Measurements from ENCODE around the gene MBD4. TPM values are rescaled to one million over a fixed set of nuclear protein-coding genes. Genes with fewer than 3 reads are reported as not detected.

The MBD4 gene
- total RNA-seq, 1 experiment from 2014 or later, result 40.1 TPM

- TF ChIP-seq CTCF (conservative IDR thresholded peaks at IDR 0.05), result no peak
- H3K79me1 ChIP-seq (ENCODE audit: insufficient read depth, low read depth, low read length, poor library complexity, severe bottlenecking), result no peaks in the 10 kb centered on the region
- H4K5ac ChIP-seq (ENCODE audit: insufficient read length, low read depth, low read length), result no peak overlapping the region
- H3K4ac ChIP-seq (ENCODE audit: low read depth, low read length), result no peak overlapping the region
- no peak overlapping the region for H3K9ac ChIP-seq (ENCODE audit: extremely low read depth, insufficient read length, low read length)
- no peaks in the 10 kb centered on the region for H3K4me1 ChIP-seq (ENCODE audit: insufficient read depth, low read length)
- H3K79me2 ChIP-seq (ENCODE audit: insufficient read depth, low read length), result no peaks in the 10 kb centered on the region
- no peak for DNase-seq
- no peak overlapping the region for H3K27ac ChIP-seq (ENCODE audit: insufficient read length, low read depth, low read length)
- H3K23me2 ChIP-seq (ENCODE audit: insufficient read length, low read depth, low read length, poor library complexity, severe bottlenecking), result no peaks in the 10 kb centered on the region
- no peaks in the 10 kb centered on the region for H3K9me3 ChIP-seq (ENCODE audit: control insufficient read depth, low read depth, low read length)
- H4K8ac ChIP-seq (replicated peaks; ENCODE audit: insufficient read length, low read depth, low read length), result no peak overlapping the region
- H4K20me1 ChIP-seq (ENCODE audit: control insufficient read depth, insufficient read depth, insufficient read length), result no peaks in the 10 kb centered on the region
- no CpG with 5 or more reads among the region's 5 CpGs for WGBS (ENCODE audit: extremely low coverage, insufficient read length, low lambda C conversion rate)
- H3K18ac ChIP-seq (ENCODE audit: insufficient read length, low read depth, low read length), result no peak overlapping the region
- no peak overlapping the region for H2BK12ac ChIP-seq (ENCODE audit: insufficient read length, low read depth, low read length)
- H2BK120ac ChIP-seq (ENCODE audit: low read depth, low read length, poor library complexity, severe bottlenecking), result no peak overlapping the region
- no peak overlapping the region for H2AFZ ChIP-seq (ENCODE audit: low read length)
- Mint-ChIP-seq H3K36me3 (ENCODE audit: insufficient read depth in 1 of 3, low read depth in 3 of 3) (no peaks in the 10 kb centered on the region), H3K27me3 (ENCODE audit: low read depth) (peaks cover 2% of the 10 kb centered on the region), H3K9me3 (no peaks in the 10 kb centered on the region), H3K4me1 (peaks cover 2 to 4% of the 10 kb centered on the region in 2 experiments; a peak in 2 of 4 replicates), H3K27ac (no peak overlapping the region), H3K4me3 (no peak overlapping the region)
- H2BK15ac ChIP-seq (ENCODE audit: low read depth, low read length), result no peak overlapping the region
- no peak overlapping the region for H2AK5ac ChIP-seq (ENCODE audit: insufficient read length, low read length)
- no peak overlapping the region for H2BK20ac ChIP-seq (ENCODE audit: low read depth, low read length, poor library complexity, severe bottlenecking)
- no peak overlapping the region for H3K23ac ChIP-seq (ENCODE audit: insufficient read length, low read depth, low read length)
- H4K91ac ChIP-seq (ENCODE audit: insufficient read length, low read depth, low read length), result no peak overlapping the region
- no peak overlapping the region for H3T11ph ChIP-seq (ENCODE audit: low read length)
- no peak overlapping the region for H2BK5ac ChIP-seq (ENCODE audit: insufficient read length, low read length)
- no peak overlapping the region for H3K14ac ChIP-seq (ENCODE audit: insufficient read depth, low read length)
- H3K56ac ChIP-seq (ENCODE audit: insufficient read length, low read depth, low read length), result no peak overlapping the region
- H3K27me3 ChIP-seq (ENCODE audit: insufficient read depth, low read length), result no peaks in the 10 kb centered on the region
- H3K4me2 ChIP-seq (ENCODE audit: insufficient read depth, insufficient read length, low read length), result no peak overlapping the region
These were observed 35.1 kb downstream of the MBD4 start for GRCh38 chr3:129404610-129405009.

Data from H9 (cell line).